Measurements from ENCODE around the gene NR5A2.

NR5A2 gene

DNA sequence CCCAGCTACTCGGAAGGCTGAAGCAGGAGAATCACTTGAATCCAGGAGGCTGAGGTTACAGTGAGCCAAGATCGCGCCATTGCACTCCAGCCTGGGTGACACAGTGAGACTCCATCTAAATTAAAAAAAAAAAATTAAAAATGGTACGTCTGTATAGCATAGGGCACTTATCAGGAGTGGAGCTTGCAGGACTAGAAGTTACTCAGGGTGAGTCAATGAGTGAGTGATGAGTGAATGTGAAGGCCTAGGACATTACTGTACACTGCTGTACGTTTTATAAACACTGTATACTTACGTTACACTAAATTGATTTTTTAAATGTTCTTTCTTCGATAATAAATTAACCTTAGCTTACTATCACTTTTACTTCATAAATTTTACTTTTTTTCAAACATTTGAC lies 183.6 kb downstream of the NR5A2 start:
- TF ChIP-seq TAF1 (IDR thresholded peaks at IDR 0.05; ENCODE audit: borderline replicate concordance, insufficient read depth, low read length) (no peak), SIN3A (IDR thresholded peaks at IDR 0.05; ENCODE audit: borderline replicate concordance, insufficient read depth, low read length) (no peak), POLR2AphosphoS5 (IDR thresholded peaks at IDR 0.05; ENCODE audit: low read depth, low read length) (no peak), FOXP2 (optimal IDR thresholded peaks at IDR 0.05; ENCODE audit: borderline replicate concordance, extremely low read depth, extremely low read length, insufficient read depth) (no peak)
- TF ChIP-seq, protein P1, sequence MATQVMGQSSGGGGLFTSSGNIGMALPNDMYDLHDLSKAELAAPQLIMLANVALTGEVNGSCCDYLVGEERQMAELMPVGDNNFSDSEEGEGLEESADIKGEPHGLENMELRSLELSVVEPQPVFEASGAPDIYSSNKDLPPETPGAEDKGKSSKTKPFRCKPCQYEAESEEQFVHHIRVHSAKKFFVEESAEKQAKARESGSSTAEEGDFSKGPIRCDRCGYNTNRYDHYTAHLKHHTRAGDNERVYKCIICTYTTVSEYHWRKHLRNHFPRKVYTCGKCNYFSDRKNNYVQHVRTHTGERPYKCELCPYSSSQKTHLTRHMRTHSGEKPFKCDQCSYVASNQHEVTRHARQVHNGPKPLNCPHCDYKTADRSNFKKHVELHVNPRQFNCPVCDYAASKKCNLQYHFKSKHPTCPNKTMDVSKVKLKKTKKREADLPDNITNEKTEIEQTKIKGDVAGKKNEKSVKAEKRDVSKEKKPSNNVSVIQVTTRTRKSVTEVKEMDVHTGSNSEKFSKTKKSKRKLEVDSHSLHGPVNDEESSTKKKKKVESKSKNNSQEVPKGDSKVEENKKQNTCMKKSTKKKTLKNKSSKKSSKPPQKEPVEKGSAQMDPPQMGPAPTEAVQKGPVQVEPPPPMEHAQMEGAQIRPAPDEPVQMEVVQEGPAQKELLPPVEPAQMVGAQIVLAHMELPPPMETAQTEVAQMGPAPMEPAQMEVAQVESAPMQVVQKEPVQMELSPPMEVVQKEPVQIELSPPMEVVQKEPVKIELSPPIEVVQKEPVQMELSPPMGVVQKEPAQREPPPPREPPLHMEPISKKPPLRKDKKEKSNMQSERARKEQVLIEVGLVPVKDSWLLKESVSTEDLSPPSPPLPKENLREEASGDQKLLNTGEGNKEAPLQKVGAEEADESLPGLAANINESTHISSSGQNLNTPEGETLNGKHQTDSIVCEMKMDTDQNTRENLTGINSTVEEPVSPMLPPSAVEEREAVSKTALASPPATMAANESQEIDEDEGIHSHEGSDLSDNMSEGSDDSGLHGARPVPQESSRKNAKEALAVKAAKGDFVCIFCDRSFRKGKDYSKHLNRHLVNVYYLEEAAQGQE (IDR thresholded peaks at IDR 0.05; ENCODE audit: insufficient read depth in 1 of 2, low read depth in 2 of 2, low read length in 2 of 2): no peak

DNA sequence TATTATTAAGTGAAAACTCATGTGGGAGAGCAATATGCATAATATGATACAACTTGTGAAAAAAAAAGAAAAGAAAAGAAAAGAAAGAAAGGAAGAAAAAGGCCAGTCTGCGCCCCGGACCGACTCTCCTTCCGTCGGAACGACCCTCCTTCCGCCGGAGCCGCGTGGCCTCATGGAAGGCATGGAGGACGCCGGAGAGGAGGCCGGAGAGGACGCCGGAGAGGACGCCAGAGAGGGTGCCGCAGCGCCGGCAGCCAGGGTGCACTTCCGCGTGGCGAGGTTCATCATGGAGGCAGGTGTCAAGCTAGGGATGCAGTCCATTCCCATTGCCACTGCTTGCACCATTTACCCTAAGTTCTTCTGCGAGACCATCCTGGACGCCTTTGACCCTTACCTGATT lies 185.9 kb downstream of the NR5A2 start:
- TF ChIP-seq TAF1 (IDR thresholded peaks at IDR 0.05; ENCODE audit: borderline replicate concordance, insufficient read depth, low read length) (no peak), FOXP2 (optimal IDR thresholded peaks at IDR 0.05; ENCODE audit: borderline replicate concordance, extremely low read depth, extremely low read length, insufficient read depth) (no peak), SIN3A (IDR thresholded peaks at IDR 0.05; ENCODE audit: borderline replicate concordance, insufficient read depth, low read length) (no peak), POLR2AphosphoS5 (IDR thresholded peaks at IDR 0.05; ENCODE audit: low read depth, low read length) (no peak)
- TF ChIP-seq, protein P1 (IDR thresholded peaks at IDR 0.05; ENCODE audit: insufficient read depth in 1 of 2, low read depth in 2 of 2, low read length in 2 of 2): no peak

DNA sequence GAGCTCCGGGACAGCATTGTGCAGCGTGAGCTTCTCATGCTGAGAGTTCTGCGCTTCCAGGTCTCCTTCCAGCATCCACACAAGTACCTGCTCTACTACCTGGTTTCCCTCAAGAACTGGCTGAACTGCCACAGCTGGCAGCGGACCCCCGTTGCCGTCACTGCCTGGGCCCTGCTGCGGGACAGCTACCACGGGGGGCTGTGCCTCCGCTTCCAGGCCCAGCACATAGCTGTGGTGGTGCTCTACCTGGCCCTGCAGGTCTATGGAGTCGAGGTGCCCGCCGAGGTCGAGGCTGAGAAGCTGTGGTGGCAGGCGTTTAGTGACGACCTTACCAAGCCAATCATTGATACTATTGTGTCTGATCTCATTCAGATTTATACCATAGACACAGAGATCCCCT lies 186.4 kb downstream of the NR5A2 start:
- TF ChIP-seq, protein P1 (IDR thresholded peaks at IDR 0.05; ENCODE audit: insufficient read depth in 1 of 2, low read depth in 2 of 2, low read length in 2 of 2): no peak
- TF ChIP-seq POLR2AphosphoS5 (IDR thresholded peaks at IDR 0.05; ENCODE audit: low read depth, low read length) (no peak), TAF1 (IDR thresholded peaks at IDR 0.05; ENCODE audit: borderline replicate concordance, insufficient read depth, low read length) (no peak), SIN3A (IDR thresholded peaks at IDR 0.05; ENCODE audit: borderline replicate concordance, insufficient read depth, low read length) (no peak), FOXP2 (optimal IDR thresholded peaks at IDR 0.05; ENCODE audit: borderline replicate concordance, extremely low read depth, extremely low read length, insufficient read depth) (no peak)

DNA sequence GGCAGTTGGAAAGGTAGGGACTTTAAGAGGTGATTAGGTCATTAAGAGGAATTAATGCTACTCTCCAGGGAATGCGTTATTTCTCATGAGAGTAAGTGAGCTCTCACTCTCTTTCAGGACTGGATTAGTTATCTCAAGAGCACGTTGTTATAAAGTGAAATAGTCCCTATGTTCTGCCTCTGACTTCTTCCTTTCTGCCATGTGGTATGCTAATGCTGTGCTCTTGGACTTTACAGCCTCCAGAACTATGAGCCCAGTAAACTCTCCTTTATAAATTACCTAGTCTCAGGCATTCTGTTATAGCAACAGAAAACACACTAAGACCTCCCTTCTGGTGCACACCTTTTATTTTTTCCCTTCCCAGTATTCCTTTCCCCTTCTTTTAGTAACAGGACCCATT lies 187.8 kb downstream of the NR5A2 start:
- TF ChIP-seq, protein P1 (IDR thresholded peaks at IDR 0.05; ENCODE audit: insufficient read depth in 1 of 2, low read depth in 2 of 2, low read length in 2 of 2): no peak
- TF ChIP-seq FOXP2 (optimal IDR thresholded peaks at IDR 0.05; ENCODE audit: borderline replicate concordance, extremely low read depth, extremely low read length, insufficient read depth) (no peak), SIN3A (IDR thresholded peaks at IDR 0.05; ENCODE audit: borderline replicate concordance, insufficient read depth, low read length) (no peak), POLR2AphosphoS5 (IDR thresholded peaks at IDR 0.05; ENCODE audit: low read depth, low read length) (no peak), TAF1 (IDR thresholded peaks at IDR 0.05; ENCODE audit: borderline replicate concordance, insufficient read depth, low read length) (no peak)

DNA sequence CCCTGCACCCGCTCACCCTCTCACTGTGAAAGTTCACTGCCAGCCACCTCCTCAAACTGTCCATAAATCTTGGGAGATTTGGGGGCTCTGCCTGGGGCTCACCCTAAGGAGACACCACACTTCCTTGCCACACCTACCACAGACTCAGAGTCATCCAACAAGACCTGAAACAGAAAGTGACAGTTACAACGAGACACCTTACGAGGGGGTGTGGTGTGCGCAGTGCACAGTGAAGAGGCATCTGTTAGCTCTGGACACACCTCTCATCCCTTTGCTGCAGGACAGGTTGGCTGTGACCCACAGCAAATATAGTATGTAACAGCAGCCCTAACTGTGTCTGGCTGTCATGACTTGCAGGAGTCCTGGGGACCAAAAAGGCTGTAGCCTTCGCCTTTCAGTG lies 190.2 kb downstream of the NR5A2 start:
- TF ChIP-seq FOXP2 (optimal IDR thresholded peaks at IDR 0.05; ENCODE audit: borderline replicate concordance, extremely low read depth, extremely low read length, insufficient read depth): no peak
- TF ChIP-seq, protein P1 (IDR thresholded peaks at IDR 0.05; ENCODE audit: insufficient read depth in 1 of 2, low read depth in 2 of 2, low read length in 2 of 2): no peak
- no peak for TF ChIP-seq TAF1 (IDR thresholded peaks at IDR 0.05; ENCODE audit: borderline replicate concordance, insufficient read depth, low read length)
- no peak for TF ChIP-seq SIN3A (IDR thresholded peaks at IDR 0.05; ENCODE audit: borderline replicate concordance, insufficient read depth, low read length)
- no peak for TF ChIP-seq POLR2AphosphoS5 (IDR thresholded peaks at IDR 0.05; ENCODE audit: low read depth, low read length)

All from PFSK-1 (cell line).